Hematopoietic multipotent progenitor cell treated with erythropoietin and hydrocortisone succinate and interleukin-3 and kit ligand, for 4 days (in vitro differentiated cells): ENCODE measurements around the gene EPGN.
A peak's percentile ranks its signal among the peaks of the same experiment; 100 is the strongest.

Source experiments
- DNase-seq: peaks from one replicate; pipeline ENCODE4 v3.0.0-alpha.2; 2015

Gene EPGN

DNA sequence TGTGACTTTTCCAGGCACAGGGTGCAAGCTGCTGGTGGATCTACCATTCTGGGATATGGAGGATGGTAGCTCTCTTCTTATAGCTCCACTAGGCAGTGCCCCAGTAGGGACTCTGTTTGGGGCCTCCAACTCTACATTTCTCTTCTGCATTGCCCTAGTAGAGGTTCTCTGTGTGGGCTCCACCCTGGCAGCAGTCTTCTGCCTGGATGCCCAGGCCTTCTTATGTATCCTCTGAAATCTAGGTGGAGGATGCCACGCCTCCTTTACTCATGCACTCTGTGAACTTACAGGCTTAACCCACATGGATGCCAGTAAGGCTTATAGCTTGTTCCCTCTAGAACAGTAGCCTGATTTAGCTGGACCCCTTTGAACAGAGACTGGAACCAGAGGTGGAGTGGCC lies 35.8 kb downstream of the EPGN start:
- no peak for DNase-seq

DNA sequence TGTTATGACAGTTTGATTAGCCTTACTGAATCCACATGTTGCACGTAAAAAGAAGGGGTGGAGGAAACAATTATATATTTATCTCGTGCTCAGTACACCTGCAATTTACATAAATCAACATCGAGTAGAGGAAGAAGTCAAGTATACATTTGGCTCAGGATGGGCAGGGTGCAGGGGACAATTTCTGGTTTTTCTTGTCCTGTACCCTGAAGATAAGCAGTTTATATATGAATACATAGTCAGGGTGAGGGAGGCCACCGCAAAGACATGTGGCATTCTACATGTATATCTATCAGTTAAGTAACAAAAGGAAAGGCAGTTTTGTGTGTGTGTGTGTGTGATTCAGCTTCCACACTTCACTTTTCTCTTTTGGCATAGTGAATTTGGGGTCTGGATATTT lies 45.6 kb downstream of the EPGN start:
- peak; percentile 92 for DNase-seq

DNA sequence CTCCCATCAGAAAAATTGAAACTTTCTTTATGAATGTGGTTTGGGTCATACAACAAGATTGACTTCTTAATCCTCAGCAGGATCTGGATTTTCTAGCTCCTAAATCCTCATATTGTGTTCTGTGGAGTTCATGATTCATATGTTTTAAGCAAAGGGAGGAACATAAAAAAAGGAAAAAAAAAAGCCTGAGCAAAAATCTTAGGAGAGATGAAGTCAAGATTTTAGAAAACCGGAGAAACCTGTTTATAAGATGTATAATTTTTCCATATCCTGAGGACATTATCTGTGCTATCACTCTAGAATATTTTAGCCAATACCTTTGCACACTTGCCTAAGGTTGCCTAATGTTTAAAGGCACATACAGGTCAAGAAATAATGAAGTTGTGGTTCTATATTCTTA lies 49.7 kb downstream of the EPGN start:
- DNase-seq: no peak

DNA sequence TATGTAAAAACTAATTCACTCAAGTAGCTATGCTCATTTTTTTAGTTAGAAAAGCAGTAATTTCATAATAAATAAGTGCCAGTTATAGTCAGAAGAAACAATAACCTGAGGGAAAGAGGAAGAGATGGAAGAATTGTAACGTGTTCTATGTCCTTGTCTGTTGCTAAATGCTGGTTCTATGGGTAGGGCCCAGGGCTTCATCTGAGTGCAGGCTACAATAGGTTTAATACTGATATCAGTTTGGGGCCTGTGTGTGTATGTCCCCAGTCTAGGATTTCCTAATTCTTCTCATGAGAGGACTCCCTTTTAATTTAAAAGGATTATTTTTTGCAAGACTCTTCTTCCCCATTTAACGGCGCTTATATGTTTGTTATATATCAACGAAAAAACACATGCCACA lies 53.4 kb downstream of the EPGN start:
- DNase-seq: peak; percentile 64

DNA sequence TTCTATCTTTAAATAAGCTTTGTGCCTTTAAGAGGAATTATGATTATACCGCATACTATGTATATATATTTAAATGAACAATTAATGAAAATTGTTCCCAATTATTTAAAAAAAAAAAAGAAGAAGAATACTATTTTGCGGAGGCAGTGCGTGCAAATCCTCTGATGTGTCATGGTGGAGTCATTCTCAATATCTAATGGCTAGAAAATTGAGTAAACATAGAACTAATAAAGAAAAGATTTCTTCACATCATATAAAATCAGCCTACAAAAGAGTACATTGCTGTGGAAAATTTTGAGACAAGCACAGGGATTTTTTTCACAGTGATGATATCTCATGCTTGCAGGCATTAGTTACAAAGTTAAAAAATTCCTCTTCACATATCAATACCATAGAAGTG lies 54.1 kb downstream of the EPGN start:
- DNase-seq: peak; percentile 49

DNA sequence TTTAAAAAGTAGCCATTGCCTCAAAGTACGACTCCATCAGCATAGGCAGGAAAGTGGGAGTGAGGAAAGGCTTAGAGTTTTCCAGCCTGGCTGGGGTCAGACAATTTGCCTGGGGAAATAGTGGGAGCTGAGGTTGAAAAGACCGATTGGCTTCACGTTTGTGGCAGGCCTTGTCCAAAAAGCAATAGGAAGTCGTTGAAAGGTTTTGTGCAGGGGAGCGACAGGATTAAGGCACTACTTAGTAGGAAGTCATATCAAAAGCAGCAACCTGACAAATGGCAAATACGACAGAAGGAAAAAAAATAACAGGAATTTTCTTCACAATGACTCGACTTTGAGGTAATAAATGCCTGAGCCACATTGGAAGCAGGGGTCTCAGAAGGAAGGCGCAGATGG lies 56.0 kb downstream of the EPGN start:
- DNase-seq: peak; percentile 74

DNA sequence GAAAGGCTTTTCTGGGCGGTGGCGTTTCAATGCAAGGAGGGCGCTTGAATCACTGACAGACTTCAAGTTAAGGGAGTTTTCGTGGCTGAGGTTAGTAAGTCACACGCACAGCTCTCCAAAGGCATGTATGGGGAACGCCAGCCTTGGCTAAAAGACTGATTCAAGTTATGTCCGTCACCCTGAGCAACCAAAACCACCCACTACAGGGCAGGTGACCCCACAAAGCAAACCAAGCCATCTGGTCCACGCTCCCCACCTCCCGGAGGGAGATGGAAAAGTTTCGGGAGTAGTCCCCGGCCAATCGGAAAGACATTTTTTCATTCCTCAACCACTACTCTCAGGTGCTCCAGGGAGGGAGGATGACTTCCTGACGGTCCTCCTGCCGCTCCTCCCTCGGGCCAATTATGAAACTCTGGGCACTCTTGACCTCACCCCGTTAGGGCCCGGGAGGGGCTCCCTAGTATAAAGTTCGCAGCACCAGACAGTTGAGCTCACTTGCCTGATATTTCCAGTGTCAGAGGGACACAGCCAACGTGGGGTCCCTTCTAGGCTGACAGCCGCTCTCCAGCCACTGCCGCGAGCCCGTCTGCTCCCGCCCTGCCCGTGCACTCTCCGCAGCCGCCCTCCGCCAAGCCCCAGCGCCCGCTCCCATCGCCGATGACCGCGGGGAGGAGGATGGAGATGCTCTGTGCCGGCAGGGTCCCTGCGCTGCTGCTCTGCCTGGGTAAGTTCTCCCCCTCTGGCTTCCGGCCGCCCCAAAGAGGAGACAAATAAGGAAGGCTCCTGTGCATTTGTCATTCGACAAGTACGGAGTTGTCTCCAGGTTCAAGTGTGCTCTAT lies 56.6 kb downstream of the EPGN start, which contains the start of gene EREG:
EREG (plus strand) TSS at position 494 of the 840 bp plus-strand sequence; CDS start at position 658, 164 bp downstream.
- DNase-seq: peak; percentile 88

DNA sequence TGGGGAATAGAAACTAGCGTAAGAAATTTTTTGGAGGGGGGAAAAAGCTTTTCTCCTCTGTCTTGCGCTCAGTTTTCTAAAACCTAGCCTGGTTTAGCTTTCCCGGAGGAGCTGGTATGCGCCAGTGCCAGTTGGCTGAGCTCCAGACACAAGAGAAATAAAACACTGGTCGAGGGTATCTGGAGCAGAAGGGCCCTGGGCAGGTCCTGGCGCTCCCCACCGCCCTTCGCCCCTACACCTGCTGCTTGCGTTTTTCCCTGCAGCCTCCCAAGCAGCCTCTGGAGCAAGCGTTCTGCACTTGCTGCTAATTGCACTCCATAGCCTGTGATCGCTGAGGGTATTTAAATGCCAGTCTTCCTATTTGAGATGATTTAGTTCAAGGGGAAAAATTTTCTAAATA lies 57.5 kb downstream of the EPGN start:
- peak; percentile 68 for DNase-seq
